GM12875 (cell line): ENCODE measurements around the gene GPS1.

ENCODE experiments used
- H3K4me3 ChIP-seq: one replicate; pipeline ENCODE4 v1.5.1; 2011; ENCODE audit warnings: low read depth, low read length, control low read depth
- CTCF ChIP-seq: IDR thresholded peaks from 2 replicates; pipeline ENCODE4 v1.5.1; 2011; ENCODE audit warnings: low read depth, mild to moderate bottlenecking, control low read depth, inconsistent platforms, low read length, moderate library complexity, borderline replicate concordance; ENCODE audit not compliant: insufficient read depth

Gene GPS1

DNA sequence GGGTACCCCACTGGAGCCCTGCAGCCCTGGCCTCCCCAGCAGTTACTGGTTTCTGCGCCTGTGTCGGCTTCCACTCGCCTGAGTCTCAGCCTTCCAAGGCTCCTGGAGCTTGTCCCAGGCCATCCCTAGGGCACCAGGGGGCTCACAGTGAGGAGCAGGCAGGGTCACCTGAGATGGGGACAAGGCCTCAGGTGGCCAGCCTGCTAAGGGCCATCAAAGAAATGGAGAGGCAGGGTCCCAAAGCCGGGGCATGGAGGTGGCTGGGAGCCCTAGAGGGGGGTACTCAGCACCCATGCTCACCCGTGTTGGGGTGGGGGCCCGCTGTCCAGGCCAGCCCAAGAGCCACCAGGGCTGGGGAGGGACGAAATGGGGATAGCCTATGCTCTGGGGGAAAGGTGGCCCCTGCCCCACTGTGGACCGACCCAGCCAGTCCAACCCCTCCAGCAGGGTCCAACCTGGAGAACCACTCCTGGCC, 45.0 kb downstream of the GPS1 start:
- no peak for TF ChIP-seq CTCF
- peak overlapping the region; percentile 87 for H3K4me3 ChIP-seq

GRCh38 chr17:82097184-82097918, 45.7 kb downstream of the GPS1 start:
- TF ChIP-seq CTCF, result no peak
- peak overlapping the region; percentile 87 for H3K4me3 ChIP-seq

GRCh38 chr17:82097919-82098168, 46.1 kb downstream of the GPS1 start:
- TF ChIP-seq CTCF, result no peak
- H3K4me3 ChIP-seq, result peak overlapping the region; percentile 87

GRCh38 chr17:82098169-82098938, 46.7 kb downstream of the GPS1 start, which contains the start of gene FASN:
Gene FASN, minus strand, starts transcription at chr17:82098236. Its CDS starts 1,791 bp downstream, at chr17:82096445.
- H3K4me3 ChIP-seq, result peak within 1 kb of the TSS; percentile 88
- peak; percentile 45; the same call in 1 of the 2 replicates for TF ChIP-seq CTCF

- no peak for TF ChIP-seq CTCF
Measured at GRCh38 chr17:82098939-82099763, 47.5 kb downstream of the GPS1 start.

DNA sequence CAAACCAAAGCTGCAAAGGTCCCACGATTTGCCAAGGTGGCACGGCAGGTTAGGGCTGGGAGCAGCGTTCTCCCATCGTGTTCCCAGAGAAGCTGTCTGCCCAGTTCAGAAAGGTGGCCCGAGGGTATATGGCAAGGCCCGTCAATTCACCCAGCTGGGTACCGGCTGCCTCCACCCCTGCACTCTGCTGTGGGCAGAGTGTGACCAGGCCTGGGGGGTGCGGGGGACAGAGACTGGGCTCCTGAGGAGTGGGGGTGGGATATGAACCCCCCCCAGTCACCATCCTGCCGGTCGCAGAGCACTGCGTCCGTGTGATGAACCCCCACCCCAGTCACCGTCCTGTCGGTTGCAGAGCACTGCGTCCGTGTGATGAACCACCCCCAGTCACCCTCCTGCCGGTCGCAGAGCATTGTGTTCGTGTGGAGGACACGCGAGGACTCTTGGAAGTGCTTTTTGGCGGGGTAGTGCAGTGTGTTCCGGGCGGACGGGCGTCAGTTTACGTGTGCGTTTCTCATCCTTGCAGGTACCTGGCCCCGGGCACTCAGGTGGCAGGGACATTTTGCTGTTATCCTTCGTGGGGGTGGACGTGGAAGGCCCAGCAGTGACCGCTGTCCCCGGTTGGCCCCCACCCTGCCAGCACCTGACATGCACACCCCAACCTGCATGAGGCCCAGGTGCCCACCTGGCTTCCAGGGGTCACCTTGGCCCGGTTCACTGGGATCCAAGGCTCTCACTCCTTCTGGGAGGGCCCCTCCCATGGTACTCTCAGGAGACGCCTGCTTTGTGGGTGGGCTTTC, 49.0 kb downstream of the GPS1 start:
- TF ChIP-seq CTCF, result no peak
- H3K4me3 ChIP-seq, result peak overlapping the region; percentile 36

More at GRCh38 chr17:82098939-82099763, 47.5 kb downstream of the GPS1 start:
- peak overlapping the region; percentile 88 for H3K4me3 ChIP-seq
